HEK293 (cell line): ENCODE data around the gene CASKIN1.
"Not testable (repeated sequence)": the region's sequence is repeated elsewhere in the genome, so short reads cannot be mapped to it uniquely, and the experiment has no call there.

Experiments used
- HOXC10 ChIP-seq: sonication (generic); formaldehyde crosslinking; IDR thresholded peaks from 2 replicates; pipeline ENCODE4 v1.8.1; 2023; ENCODE audit warnings: mild to moderate bottlenecking, missing genetic modification reagents
- SCRT1 ChIP-seq: fragments of 450-650 bp; formaldehyde crosslinking; IDR thresholded peaks from 2 replicates; pipeline ENCODE4 v1.5.1; 2016; ENCODE audit warnings: missing biosample characterization, missing genetic modification characterization, borderline replicate concordance
- ZBTB21 ChIP-seq: fragments of 450-650 bp; formaldehyde crosslinking; IDR thresholded peaks from 2 replicates; pipeline ENCODE4 v1.5.1; 2017; ENCODE audit warnings: missing biosample characterization, missing genetic modification characterization
- ZNF138 ChIP-seq: fragments of 450-650 bp; formaldehyde crosslinking; IDR thresholded peaks from 2 replicates; pipeline ENCODE4 v1.5.1; 2016; ENCODE audit warnings: missing biosample characterization, missing genetic modification characterization, borderline replicate concordance
- ZNF239 ChIP-seq: fragments of 450-650 bp; formaldehyde crosslinking; IDR thresholded peaks from 2 replicates; pipeline ENCODE4 v1.5.1; 2016; ENCODE audit warnings: missing biosample characterization, missing genetic modification characterization
- ZNF416 ChIP-seq: fragments of 450-650 bp; formaldehyde crosslinking; IDR thresholded peaks from 2 replicates; pipeline ENCODE4 v1.5.1; 2016; ENCODE audit warnings: missing biosample characterization, missing genetic modification characterization
- ZNF670 ChIP-seq: fragments of 450-650 bp; formaldehyde crosslinking; IDR thresholded peaks from 2 replicates; pipeline ENCODE4 v1.5.1; 2016; ENCODE audit warnings: missing biosample characterization, missing genetic modification characterization, low read depth
- TF ChIP-seq, protein P1 (sequence below): fragments of 450-650 bp; formaldehyde crosslinking; IDR thresholded peaks from 2 replicates; pipeline ENCODE4 v1.5.1; 2016; ENCODE audit warnings: missing biosample characterization, missing genetic modification characterization
- TF ChIP-seq, protein P2 (sequence below): fragments of 450-650 bp; formaldehyde crosslinking; IDR thresholded peaks from 2 replicates; pipeline ENCODE4 v1.5.1; 2016; ENCODE audit warnings: missing biosample characterization, missing genetic modification characterization, low read depth
- TF ChIP-seq, protein P3 (sequence below): fragments of 450-650 bp; formaldehyde crosslinking; IDR thresholded peaks from 2 replicates; pipeline ENCODE4 v1.5.1; 2016; ENCODE audit warnings: missing biosample characterization, missing genetic modification characterization
- TF ChIP-seq, protein P4 (sequence below): fragments of 450-650 bp; formaldehyde crosslinking; conservative IDR thresholded peaks from 2 replicates; pipeline ENCODE4 v1.5.1; 2016; ENCODE audit warnings: low read depth, missing biosample characterization, missing genetic modification characterization
- TF ChIP-seq, protein P5 (sequence below): fragments of 450-650 bp; formaldehyde crosslinking; IDR thresholded peaks from 2 replicates; pipeline ENCODE4 v1.5.1; 2016; ENCODE audit warnings: missing biosample characterization, missing genetic modification characterization, borderline replicate concordance

DNA sequence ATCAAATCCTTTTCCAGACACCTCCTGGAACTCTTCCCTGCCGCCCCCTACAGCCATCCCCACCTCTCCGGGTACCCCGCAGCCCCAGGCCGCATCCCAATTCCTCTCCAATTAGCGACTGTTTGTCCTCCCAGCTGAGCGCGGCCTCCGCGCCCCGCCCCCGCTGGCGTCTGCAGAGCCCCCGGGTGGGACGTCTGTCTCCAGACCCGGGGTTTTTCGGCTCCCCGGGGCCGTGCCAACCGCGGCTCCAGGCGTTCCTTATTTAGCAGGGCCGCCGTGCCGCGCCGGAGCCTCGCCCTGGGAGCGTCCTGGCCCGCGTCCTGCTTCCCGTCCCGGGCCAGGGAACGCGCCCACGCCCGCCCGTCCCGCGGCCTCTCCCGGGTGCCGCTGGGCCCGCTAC is 61.3 kb downstream of the CASKIN1 start:
- TF ChIP-seq ZNF416; ZNF138; ZBTB21; SCRT1; HOXC10 (CRISPR knock-in tag); ZNF670 (tag by site-specific recombination); ZNF239 (tag by site-specific recombination): not testable (repeated sequence)
- TF ChIP-seq, protein P1, sequence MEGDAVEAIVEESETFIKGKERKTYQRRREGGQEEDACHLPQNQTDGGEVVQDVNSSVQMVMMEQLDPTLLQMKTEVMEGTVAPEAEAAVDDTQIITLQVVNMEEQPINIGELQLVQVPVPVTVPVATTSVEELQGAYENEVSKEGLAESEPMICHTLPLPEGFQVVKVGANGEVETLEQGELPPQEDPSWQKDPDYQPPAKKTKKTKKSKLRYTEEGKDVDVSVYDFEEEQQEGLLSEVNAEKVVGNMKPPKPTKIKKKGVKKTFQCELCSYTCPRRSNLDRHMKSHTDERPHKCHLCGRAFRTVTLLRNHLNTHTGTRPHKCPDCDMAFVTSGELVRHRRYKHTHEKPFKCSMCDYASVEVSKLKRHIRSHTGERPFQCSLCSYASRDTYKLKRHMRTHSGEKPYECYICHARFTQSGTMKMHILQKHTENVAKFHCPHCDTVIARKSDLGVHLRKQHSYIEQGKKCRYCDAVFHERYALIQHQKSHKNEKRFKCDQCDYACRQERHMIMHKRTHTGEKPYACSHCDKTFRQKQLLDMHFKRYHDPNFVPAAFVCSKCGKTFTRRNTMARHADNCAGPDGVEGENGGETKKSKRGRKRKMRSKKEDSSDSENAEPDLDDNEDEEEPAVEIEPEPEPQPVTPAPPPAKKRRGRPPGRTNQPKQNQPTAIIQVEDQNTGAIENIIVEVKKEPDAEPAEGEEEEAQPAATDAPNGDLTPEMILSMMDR (tag by site-specific recombination), result not testable (repeated sequence)
- TF ChIP-seq, protein P2, sequence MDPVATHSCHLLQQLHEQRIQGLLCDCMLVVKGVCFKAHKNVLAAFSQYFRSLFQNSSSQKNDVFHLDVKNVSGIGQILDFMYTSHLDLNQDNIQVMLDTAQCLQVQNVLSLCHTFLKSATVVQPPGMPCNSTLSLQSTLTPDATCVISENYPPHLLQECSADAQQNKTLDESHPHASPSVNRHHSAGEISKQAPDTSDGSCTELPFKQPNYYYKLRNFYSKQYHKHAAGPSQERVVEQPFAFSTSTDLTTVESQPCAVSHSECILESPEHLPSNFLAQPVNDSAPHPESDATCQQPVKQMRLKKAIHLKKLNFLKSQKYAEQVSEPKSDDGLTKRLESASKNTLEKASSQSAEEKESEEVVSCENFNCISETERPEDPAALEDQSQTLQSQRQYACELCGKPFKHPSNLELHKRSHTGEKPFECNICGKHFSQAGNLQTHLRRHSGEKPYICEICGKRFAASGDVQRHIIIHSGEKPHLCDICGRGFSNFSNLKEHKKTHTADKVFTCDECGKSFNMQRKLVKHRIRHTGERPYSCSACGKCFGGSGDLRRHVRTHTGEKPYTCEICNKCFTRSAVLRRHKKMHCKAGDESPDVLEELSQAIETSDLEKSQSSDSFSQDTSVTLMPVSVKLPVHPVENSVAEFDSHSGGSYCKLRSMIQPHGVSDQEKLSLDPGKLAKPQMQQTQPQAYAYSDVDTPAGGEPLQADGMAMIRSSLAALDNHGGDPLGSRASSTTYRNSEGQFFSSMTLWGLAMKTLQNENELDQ (tag by site-specific recombination), result not testable (repeated sequence)
- TF ChIP-seq, protein P3, sequence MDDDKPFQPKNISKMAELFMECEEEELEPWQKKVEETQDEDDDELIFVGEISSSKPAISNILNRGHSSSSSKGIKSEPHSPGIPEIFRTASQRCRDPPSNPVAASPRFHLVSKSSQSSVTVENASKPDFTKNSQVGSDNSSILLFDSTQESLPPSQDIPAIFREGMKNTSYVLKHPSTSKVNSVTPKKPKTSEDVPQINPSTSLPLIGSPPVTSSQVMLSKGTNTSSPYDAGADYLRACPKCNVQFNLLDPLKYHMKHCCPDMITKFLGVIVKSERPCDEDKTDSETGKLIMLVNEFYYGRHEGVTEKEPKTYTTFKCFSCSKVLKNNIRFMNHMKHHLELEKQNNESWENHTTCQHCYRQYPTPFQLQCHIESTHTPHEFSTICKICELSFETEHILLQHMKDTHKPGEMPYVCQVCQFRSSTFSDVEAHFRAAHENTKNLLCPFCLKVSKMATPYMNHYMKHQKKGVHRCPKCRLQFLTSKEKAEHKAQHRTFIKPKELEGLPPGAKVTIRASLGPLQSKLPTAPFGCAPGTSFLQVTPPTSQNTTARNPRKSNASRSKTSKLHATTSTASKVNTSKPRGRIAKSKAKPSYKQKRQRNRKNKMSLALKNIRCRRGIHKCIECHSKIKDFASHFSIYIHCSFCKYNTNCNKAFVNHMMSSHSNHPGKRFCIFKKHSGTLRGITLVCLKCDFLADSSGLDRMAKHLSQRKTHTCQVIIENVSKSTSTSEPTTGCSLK (tag by site-specific recombination), result not testable (repeated sequence)
- TF ChIP-seq, protein P4, sequence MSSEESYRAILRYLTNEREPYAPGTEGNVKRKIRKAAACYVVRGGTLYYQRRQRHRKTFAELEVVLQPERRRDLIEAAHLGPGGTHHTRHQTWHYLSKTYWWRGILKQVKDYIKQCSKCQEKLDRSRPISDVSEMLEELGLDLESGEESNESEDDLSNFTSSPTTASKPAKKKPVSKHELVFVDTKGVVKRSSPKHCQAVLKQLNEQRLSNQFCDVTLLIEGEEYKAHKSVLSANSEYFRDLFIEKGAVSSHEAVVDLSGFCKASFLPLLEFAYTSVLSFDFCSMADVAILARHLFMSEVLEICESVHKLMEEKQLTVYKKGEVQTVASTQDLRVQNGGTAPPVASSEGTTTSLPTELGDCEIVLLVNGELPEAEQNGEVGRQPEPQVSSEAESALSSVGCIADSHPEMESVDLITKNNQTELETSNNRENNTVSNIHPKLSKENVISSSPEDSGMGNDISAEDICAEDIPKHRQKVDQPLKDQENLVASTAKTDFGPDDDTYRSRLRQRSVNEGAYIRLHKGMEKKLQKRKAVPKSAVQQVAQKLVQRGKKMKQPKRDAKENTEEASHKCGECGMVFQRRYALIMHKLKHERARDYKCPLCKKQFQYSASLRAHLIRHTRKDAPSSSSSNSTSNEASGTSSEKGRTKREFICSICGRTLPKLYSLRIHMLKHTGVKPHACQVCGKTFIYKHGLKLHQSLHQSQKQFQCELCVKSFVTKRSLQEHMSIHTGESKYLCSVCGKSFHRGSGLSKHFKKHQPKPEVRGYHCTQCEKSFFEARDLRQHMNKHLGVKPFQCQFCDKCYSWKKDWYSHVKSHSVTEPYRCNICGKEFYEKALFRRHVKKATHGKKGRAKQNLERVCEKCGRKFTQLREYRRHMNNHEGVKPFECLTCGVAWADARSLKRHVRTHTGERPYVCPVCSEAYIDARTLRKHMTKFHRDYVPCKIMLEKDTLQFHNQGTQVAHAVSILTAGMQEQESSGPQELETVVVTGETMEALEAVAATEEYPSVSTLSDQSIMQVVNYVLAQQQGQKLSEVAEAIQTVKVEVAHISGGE (tag by site-specific recombination), result not testable (repeated sequence)
- TF ChIP-seq, protein P5, sequence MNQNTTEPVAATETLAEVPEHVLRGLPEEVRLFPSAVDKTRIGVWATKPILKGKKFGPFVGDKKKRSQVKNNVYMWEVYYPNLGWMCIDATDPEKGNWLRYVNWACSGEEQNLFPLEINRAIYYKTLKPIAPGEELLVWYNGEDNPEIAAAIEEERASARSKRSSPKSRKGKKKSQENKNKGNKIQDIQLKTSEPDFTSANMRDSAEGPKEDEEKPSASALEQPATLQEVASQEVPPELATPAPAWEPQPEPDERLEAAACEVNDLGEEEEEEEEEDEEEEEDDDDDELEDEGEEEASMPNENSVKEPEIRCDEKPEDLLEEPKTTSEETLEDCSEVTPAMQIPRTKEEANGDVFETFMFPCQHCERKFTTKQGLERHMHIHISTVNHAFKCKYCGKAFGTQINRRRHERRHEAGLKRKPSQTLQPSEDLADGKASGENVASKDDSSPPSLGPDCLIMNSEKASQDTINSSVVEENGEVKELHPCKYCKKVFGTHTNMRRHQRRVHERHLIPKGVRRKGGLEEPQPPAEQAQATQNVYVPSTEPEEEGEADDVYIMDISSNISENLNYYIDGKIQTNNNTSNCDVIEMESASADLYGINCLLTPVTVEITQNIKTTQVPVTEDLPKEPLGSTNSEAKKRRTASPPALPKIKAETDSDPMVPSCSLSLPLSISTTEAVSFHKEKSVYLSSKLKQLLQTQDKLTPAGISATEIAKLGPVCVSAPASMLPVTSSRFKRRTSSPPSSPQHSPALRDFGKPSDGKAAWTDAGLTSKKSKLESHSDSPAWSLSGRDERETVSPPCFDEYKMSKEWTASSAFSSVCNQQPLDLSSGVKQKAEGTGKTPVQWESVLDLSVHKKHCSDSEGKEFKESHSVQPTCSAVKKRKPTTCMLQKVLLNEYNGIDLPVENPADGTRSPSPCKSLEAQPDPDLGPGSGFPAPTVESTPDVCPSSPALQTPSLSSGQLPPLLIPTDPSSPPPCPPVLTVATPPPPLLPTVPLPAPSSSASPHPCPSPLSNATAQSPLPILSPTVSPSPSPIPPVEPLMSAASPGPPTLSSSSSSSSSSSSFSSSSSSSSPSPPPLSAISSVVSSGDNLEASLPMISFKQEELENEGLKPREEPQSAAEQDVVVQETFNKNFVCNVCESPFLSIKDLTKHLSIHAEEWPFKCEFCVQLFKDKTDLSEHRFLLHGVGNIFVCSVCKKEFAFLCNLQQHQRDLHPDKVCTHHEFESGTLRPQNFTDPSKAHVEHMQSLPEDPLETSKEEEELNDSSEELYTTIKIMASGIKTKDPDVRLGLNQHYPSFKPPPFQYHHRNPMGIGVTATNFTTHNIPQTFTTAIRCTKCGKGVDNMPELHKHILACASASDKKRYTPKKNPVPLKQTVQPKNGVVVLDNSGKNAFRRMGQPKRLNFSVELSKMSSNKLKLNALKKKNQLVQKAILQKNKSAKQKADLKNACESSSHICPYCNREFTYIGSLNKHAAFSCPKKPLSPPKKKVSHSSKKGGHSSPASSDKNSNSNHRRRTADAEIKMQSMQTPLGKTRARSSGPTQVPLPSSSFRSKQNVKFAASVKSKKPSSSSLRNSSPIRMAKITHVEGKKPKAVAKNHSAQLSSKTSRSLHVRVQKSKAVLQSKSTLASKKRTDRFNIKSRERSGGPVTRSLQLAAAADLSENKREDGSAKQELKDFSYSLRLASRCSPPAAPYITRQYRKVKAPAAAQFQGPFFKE, result not testable (repeated sequence)
